Astrocyte (in vitro differentiated cells and primary cell): Measurements from ENCODE around the gene BTBD1. TPM values are rescaled to one million over a fixed set of nuclear protein-coding genes. Genes with fewer than 3 reads are reported as not detected.

Experiments used
- DNase-seq: peaks from one replicate; pipeline ENCODE4 v3.0.0-alpha.2; 2010; ENCODE audit warnings: low read depth
- FAIRE-seq: peaks from 2 replicates; lab custom pipeline; 2011; peaks lifted over from hg19 to GRCh38; lab: Jason Lieb, UNC
- H2AFZ ChIP-seq: 2 replicates; pipeline ENCODE4 v1.6.0; 2012; ENCODE audit warnings: low read depth, low read length, inconsistent platforms
- H3K27ac ChIP-seq: 2 replicates; pipeline ENCODE4 v1.5.1; 2011; ENCODE audit warnings: low read depth, low read length, inconsistent platforms
- H3K27me3 ChIP-seq: 2 replicates; pipeline ENCODE4 v1.6.0; 2011; ENCODE audit warnings: low read length, inconsistent platforms; ENCODE audit not compliant: insufficient read depth
- H3K36me3 ChIP-seq: 2 replicates; pipeline ENCODE4 v1.5.1; 2011; ENCODE audit warnings: low read length, inconsistent platforms; ENCODE audit not compliant: insufficient read depth
- H3K4me1 ChIP-seq: 2 replicates; pipeline ENCODE4 v1.5.1; 2011; ENCODE audit warnings: low read length, inconsistent platforms; ENCODE audit not compliant: insufficient read depth
- H3K4me2 ChIP-seq: 2 replicates; pipeline ENCODE4 v1.6.0; 2012; ENCODE audit warnings: low read length, inconsistent platforms
- H3K4me3 ChIP-seq: 2 replicates; pipeline ENCODE4 v1.5.1; 2011; ENCODE audit warnings: low read depth, mild to moderate bottlenecking, low read length, inconsistent platforms; ENCODE audit not compliant: insufficient read depth
- H3K79me2 ChIP-seq: 2 replicates; pipeline ENCODE4 v1.6.0; 2012; ENCODE audit warnings: mild to moderate bottlenecking, low read length, inconsistent platforms; ENCODE audit not compliant: insufficient read depth
- H3K9ac ChIP-seq: 2 replicates; pipeline ENCODE4 v1.6.0; 2012; ENCODE audit warnings: mild to moderate bottlenecking, low read length, inconsistent platforms
- H3K9me3 ChIP-seq: 2 replicates; pipeline ENCODE4 v1.5.1; 2012; ENCODE audit warnings: low read depth, mild to moderate bottlenecking, low read length, inconsistent platforms; ENCODE audit not compliant: insufficient read depth
- H4K20me1 ChIP-seq: 2 replicates; pipeline ENCODE4 v1.6.0; 2012; ENCODE audit warnings: low read length, inconsistent platforms; ENCODE audit not compliant: insufficient read depth
- H3K27ac Mint-ChIP-seq: one replicate; pipeline ENCODE4 v1.8.0; 2021; ENCODE audit warnings: mild to moderate bottlenecking, mixed read lengths; ENCODE audit not compliant: unreplicated experiment
- H3K27me3 Mint-ChIP-seq: one replicate; pipeline ENCODE4 v1.8.0; 2021; ENCODE audit warnings: low read depth, mixed read lengths; ENCODE audit not compliant: unreplicated experiment
- H3K36me3 Mint-ChIP-seq: one replicate; pipeline ENCODE4 v1.8.0; 2021; ENCODE audit warnings: low read depth, mixed read lengths; ENCODE audit not compliant: unreplicated experiment
- H3K4me1 Mint-ChIP-seq: one replicate; pipeline ENCODE4 v1.8.0; 2021; ENCODE audit warnings: low read depth, mixed read lengths; ENCODE audit not compliant: unreplicated experiment
- H3K4me3 Mint-ChIP-seq: one replicate; pipeline ENCODE4 v1.8.0; 2021; ENCODE audit warnings: mild to moderate bottlenecking, moderate library complexity, mixed read lengths; ENCODE audit not compliant: unreplicated experiment
- H3K9me3 Mint-ChIP-seq: one replicate; pipeline ENCODE4 v1.8.0; 2021; ENCODE audit warnings: mild to moderate bottlenecking, mixed read lengths; ENCODE audit not compliant: unreplicated experiment
- EZH2 ChIP-seq: IDR thresholded peaks from 2 replicates; pipeline ENCODE4 v1.6.1; 2012; ENCODE audit warnings: mild to moderate bottlenecking, low read length, inconsistent platforms; ENCODE audit not compliant: insufficient read depth
- total RNA-seq: library from RNA; stranded (reverse); gene quantifications from 2 replicates; pipeline ENCODE4 v1.2.1, GENCODE V29; 2021
- TF ChIP-seq, protein P1 (sequence below): IDR thresholded peaks from 2 replicates; pipeline ENCODE4 v1.5.1; 2011; ENCODE audit warnings: low read depth, mild to moderate bottlenecking, inconsistent platforms, low read length, moderate library complexity; ENCODE audit not compliant: insufficient read depth

BTBD1 gene
- total RNA-seq, 1 donor from 2014 or later: 61.1 TPM

DNA sequence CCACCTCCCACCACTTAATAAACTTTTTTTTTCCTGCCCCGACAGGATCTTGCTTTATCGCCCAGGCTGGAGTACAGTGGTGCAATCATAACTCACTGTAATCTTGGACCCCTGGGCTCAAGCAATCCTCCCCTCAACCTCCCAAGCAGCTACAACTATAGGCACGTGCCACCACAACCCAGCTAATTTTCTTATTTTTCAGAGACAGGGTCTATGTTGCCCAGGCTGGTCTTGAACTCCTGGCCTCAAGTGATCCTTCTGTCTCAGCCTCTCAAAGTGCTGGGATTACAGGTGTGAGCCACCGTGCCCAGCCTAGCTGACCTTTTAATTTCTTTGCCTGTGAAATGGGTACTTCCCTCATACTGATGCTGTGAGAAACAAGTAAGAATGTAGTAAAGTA is 51.7 kb downstream of the BTBD1 start:
- H3K9me3 ChIP-seq: no peaks in the 10 kb centered on the region
- Mint-ChIP-seq H3K27me3 (no peaks in the 10 kb centered on the region), H3K4me3 (peak overlapping the region; percentile 46), H3K27ac (no peak overlapping the region), H3K9me3 (peaks cover 3% of the 10 kb centered on the region), H3K4me1 (peaks cover 12% of the 10 kb centered on the region), H3K36me3 (peaks cover 3% of the 10 kb centered on the region)
- no peak overlapping the region for H3K27ac ChIP-seq
- no peak for TF ChIP-seq EZH2
- H3K79me2 ChIP-seq: peaks cover 10% of the 10 kb centered on the region
- no peak overlapping the region for H3K4me2 ChIP-seq
- no peak overlapping the region for H3K9ac ChIP-seq
- peaks cover 9% of the 10 kb centered on the region for H4K20me1 ChIP-seq
- DNase-seq (no peak), FAIRE-seq (no peak)
- H3K4me1 ChIP-seq: peaks cover 13% of the 10 kb centered on the region
- H3K27me3 ChIP-seq: no peaks in the 10 kb centered on the region
- H3K36me3 ChIP-seq: peaks cover 13% of the 10 kb centered on the region
- no peak overlapping the region for H3K4me3 ChIP-seq
- no peak overlapping the region for H2AFZ ChIP-seq

DNA sequence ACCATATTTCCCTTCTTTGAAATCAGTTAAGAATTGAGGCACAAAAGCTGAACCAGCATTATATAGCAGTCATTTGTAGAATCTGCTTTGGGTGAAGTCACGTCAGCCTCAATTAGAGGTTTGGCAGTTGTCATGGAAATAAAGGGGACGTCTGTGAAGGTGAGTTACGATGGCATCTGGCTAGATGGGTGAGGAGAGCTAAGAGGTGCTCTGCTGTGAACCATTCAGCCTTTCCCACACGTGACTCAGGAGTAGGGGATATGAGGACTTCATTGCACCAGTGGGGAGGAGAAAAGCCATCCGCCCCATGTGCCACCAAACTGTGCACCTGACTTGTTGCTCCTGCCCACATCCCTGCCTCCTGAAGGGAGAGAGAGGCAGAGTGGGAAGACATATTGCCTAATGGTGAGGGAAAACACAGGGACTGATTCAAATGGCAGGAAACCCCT is 52.8 kb downstream of the BTBD1 start:
- TF ChIP-seq EZH2: no peak
- TF ChIP-seq, protein P1, sequence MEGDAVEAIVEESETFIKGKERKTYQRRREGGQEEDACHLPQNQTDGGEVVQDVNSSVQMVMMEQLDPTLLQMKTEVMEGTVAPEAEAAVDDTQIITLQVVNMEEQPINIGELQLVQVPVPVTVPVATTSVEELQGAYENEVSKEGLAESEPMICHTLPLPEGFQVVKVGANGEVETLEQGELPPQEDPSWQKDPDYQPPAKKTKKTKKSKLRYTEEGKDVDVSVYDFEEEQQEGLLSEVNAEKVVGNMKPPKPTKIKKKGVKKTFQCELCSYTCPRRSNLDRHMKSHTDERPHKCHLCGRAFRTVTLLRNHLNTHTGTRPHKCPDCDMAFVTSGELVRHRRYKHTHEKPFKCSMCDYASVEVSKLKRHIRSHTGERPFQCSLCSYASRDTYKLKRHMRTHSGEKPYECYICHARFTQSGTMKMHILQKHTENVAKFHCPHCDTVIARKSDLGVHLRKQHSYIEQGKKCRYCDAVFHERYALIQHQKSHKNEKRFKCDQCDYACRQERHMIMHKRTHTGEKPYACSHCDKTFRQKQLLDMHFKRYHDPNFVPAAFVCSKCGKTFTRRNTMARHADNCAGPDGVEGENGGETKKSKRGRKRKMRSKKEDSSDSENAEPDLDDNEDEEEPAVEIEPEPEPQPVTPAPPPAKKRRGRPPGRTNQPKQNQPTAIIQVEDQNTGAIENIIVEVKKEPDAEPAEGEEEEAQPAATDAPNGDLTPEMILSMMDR: no peak
- no peak overlapping the region for H3K9ac ChIP-seq
- H3K27me3 ChIP-seq: no peaks in the 10 kb centered on the region
- H3K9me3 ChIP-seq: no peaks in the 10 kb centered on the region
- H3K4me3 ChIP-seq: no peak overlapping the region
- H3K4me1 Mint-ChIP-seq: peaks cover 12% of the 10 kb centered on the region
- peaks cover 18% of the 10 kb centered on the region for H3K79me2 ChIP-seq
- no peak overlapping the region for H3K27ac ChIP-seq
- FAIRE-seq (no peak), DNase-seq (no peak)
- no peak overlapping the region for H2AFZ ChIP-seq
- peaks cover 14% of the 10 kb centered on the region for H3K4me1 ChIP-seq
- no peak overlapping the region for H3K4me2 ChIP-seq
- no peak overlapping the region for H3K27ac Mint-ChIP-seq
- H3K36me3 ChIP-seq: peaks cover 13% of the 10 kb centered on the region
- H3K4me3 Mint-ChIP-seq: no peak overlapping the region
- H3K9me3 Mint-ChIP-seq: peaks cover 3% of the 10 kb centered on the region
- H3K36me3 Mint-ChIP-seq: peaks cover 5% of the 10 kb centered on the region
- no peaks in the 10 kb centered on the region for H3K27me3 Mint-ChIP-seq
- peaks cover 7% of the 10 kb centered on the region for H4K20me1 ChIP-seq

DNA sequence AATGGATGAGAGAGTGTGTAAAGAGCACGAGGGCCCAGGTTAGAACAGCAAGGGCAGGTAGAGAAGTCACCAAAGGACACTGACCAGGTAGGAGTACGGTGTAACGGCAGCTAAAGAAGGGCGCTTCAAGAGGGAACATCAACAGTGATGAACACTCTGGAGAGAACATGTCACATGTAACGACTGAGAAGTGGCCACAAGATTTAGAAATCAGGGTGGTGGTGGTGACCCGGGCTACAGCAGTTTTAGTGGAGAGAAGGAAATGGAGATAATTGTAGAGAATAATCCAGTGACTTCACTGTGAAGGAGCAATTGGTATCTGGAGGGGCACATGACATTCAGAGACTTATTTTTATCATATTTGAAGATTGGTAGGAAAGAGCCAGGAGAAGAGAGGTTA is 54.4 kb downstream of the BTBD1 start:
- peaks cover 12% of the 10 kb centered on the region for H3K4me1 Mint-ChIP-seq
- no peak for FAIRE-seq
- peak overlapping the region; percentile 98 for H3K4me3 Mint-ChIP-seq

More for the DNA sequence above, 54.4 kb downstream of the BTBD1 start:
- Histone ChIP-seq H3K4me1 (peaks cover 14% of the 10 kb centered on the region), H3K9ac (no peak overlapping the region), H4K20me1 (peaks cover 7% of the 10 kb centered on the region), H3K27me3 (no peaks in the 10 kb centered on the region), H3K9me3 (no peaks in the 10 kb centered on the region), H3K4me2 (peak overlapping the region; percentile 90), H3K79me2 (peaks cover 21% of the 10 kb centered on the region), H2AFZ (no peak overlapping the region), H3K4me3 (no peak overlapping the region), H3K27ac (no peak overlapping the region), H3K36me3 (peaks cover 4% of the 10 kb centered on the region)
- TF ChIP-seq EZH2: no peak
- TF ChIP-seq, protein P1: no peak
- Mint-ChIP-seq H3K9me3 (peaks cover 3% of the 10 kb centered on the region), H3K27ac (no peak overlapping the region), H3K27me3 (no peaks in the 10 kb centered on the region), H3K36me3 (peaks cover 5% of the 10 kb centered on the region)
- DNase-seq: no peak
